ENCODE measurements around the gene FOXP4. TPM values are rescaled to one million over a fixed set of nuclear protein-coding genes. Genes with fewer than 3 reads are reported as not detected.

The FOXP4 gene
- total RNA-seq, 1 donor from 2014 or later, result 22.4 TPM

DNA sequence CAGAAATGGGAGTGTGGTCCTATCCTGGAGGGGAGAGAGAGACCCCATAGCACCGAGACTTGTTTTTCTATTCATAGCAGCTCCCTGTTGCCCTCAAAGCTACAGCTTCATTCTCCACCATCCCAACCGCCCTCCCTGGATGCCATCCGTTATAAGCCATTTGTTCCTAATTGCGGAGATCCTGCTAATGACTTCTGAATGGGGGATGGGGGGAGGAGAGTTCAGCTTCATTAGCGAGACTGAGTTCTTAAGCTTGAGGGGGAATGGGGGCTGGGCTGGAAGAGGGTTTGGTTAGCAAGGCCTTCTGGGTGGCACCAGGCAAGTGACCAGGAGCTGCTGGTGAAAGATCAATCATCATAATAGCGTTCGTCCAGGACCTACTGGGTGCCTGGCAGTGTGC, 27.1 kb downstream of the FOXP4 start:
- TF ChIP-seq, protein P1, sequence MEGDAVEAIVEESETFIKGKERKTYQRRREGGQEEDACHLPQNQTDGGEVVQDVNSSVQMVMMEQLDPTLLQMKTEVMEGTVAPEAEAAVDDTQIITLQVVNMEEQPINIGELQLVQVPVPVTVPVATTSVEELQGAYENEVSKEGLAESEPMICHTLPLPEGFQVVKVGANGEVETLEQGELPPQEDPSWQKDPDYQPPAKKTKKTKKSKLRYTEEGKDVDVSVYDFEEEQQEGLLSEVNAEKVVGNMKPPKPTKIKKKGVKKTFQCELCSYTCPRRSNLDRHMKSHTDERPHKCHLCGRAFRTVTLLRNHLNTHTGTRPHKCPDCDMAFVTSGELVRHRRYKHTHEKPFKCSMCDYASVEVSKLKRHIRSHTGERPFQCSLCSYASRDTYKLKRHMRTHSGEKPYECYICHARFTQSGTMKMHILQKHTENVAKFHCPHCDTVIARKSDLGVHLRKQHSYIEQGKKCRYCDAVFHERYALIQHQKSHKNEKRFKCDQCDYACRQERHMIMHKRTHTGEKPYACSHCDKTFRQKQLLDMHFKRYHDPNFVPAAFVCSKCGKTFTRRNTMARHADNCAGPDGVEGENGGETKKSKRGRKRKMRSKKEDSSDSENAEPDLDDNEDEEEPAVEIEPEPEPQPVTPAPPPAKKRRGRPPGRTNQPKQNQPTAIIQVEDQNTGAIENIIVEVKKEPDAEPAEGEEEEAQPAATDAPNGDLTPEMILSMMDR (IDR thresholded peaks at IDR 0.05; ENCODE audit: insufficient read depth, low read length, poor library complexity, severe bottlenecking), result no peak
- no peak for DNase-seq (ENCODE audit: low read depth)

DNA sequence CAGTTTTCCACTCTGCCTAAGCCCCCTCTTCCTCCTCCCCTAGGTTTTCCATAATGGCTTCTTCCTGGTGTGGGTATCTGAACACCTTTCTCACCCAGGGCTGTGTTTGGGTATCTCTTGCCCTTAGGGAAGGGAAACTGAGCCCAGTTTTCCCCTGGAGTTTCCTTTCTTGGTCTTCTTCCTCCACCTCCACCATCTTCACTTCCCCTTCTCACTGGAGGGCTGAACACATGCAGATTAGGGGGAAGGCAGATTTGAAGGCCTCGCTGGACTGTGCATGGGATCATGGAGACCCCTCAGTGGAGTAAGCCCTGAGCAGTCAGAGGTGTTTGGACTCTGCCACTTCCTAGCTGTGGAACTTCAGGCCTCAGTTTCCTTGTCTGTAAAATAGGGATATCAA, 27.8 kb downstream of the FOXP4 start:
- Histone ChIP-seq H3K4me3 (ENCODE audit: low read depth, low read length) (no peak overlapping the region), H3K36me3 (ENCODE audit: control insufficient read depth, insufficient read depth, low read length) (no peaks in the 10 kb centered on the region), H3K27me3 (ENCODE audit: control insufficient read depth, insufficient read depth, low read length) (no peaks in the 10 kb centered on the region)
- TF ChIP-seq, protein P1 (IDR thresholded peaks at IDR 0.05; ENCODE audit: insufficient read depth, low read length, poor library complexity, severe bottlenecking), result no peak
- DNase-seq (ENCODE audit: low read depth), result no peak

More for the DNA sequence above, 27.1 kb downstream of the FOXP4 start:
- no peak overlapping the region for H3K4me3 ChIP-seq (ENCODE audit: low read depth, low read length)
- no peaks in the 10 kb centered on the region for H3K27me3 ChIP-seq (ENCODE audit: control insufficient read depth, insufficient read depth, low read length)
- H3K36me3 ChIP-seq (ENCODE audit: control insufficient read depth, insufficient read depth, low read length), result no peaks in the 10 kb centered on the region

DNA sequence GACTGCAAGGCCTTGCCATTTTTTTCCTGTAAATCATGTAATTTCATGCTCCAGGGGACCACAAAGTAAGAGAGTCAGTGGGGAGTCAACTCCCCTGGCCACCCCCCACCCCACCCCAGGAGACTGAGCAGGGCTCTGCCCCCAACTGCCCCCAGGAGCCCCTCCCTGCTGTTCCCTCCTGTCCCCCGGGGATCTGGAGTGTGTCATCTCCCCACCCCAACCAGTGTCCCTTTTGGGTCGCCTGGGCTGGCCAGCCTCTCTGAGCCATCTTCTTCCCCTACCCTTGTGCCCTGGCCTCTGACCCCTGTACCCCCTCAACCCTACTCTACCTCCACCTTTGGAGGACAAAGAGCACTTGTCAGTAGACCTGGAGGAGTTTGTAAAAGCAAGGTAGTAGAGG, 29.4 kb downstream of the FOXP4 start:
- TF ChIP-seq, protein P1 (IDR thresholded peaks at IDR 0.05; ENCODE audit: insufficient read depth, low read length, poor library complexity, severe bottlenecking), result no peak
- no peaks in the 10 kb centered on the region for H3K27me3 ChIP-seq (ENCODE audit: control insufficient read depth, insufficient read depth, low read length)
- no peak overlapping the region for H3K4me3 ChIP-seq (ENCODE audit: low read depth, low read length)
- no peaks in the 10 kb centered on the region for H3K36me3 ChIP-seq (ENCODE audit: control insufficient read depth, insufficient read depth, low read length)
- no peak for DNase-seq (ENCODE audit: low read depth)

DNA sequence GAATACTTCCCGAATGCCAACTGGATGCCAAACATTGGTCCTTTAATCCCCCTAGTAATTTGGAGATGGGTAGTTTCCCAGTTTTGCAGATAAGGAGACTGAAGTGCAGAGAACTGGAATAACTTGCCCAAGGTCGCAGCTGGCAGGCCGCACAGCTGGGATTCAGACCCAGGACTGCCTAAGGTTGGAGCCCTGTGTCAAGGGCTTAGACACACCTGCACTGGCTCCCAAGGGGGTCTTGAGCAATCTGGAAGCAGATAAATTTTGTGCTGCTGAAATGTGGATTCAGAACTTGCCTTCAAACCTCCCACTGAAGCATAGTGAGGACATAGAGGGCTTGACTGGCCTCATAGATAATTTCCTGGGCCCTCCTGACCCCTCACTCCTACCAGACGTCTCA, 30.5 kb downstream of the FOXP4 start:
- DNase-seq (ENCODE audit: low read depth), result no peak
- Histone ChIP-seq H3K36me3 (ENCODE audit: control insufficient read depth, insufficient read depth, low read length) (no peaks in the 10 kb centered on the region), H3K27me3 (ENCODE audit: control insufficient read depth, insufficient read depth, low read length) (no peaks in the 10 kb centered on the region), H3K4me3 (ENCODE audit: low read depth, low read length) (no peak overlapping the region)
- TF ChIP-seq, protein P1 (IDR thresholded peaks at IDR 0.05; ENCODE audit: insufficient read depth, low read length, poor library complexity, severe bottlenecking), result no peak

DNA sequence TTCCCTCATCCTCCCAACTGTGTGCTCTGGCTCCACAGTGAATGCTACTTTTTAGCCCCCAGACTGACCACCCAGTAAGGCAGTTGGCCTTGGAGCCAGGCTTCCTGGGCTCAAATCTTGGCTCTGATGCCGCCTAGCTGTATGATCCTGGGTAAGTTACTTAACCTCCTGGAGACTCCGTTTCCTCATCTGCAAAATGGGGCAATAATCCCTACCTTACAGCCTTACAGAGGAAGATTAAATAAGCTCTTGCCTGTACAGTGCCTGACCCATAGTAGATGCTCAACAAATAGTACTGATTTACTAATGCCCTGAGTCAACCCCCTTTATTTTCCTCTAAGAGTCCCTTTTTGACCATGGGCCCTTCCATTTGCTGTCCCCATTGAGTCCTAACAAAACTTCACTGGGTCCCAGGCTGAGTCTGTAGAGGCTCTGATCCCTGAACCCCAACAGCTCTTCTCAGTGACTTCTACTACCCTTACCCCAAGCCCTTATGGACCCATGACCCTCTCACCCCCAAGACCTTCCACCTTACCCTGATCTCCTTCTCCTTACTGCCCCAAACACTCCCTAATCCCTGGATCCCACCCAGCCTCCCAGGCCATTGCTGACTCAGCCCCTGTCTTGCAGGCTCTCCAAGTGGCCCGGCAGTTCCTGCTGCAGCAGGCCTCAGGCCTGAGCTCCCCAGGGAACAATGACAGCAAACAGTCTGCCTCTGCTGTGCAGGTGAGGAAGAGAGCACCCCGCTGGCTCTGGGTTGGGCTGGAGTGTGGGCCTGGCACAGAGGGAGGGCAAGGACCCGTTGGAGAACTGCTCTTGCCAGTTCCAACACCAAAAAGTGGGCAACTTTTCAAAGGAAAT, 31.4 kb downstream of the FOXP4 start:
- no peak overlapping the region for H3K4me3 ChIP-seq (ENCODE audit: low read depth, low read length)
- no peaks in the 10 kb centered on the region for H3K27me3 ChIP-seq (ENCODE audit: control insufficient read depth, insufficient read depth, low read length)
- TF ChIP-seq, protein P1 (IDR thresholded peaks at IDR 0.05; ENCODE audit: insufficient read depth, low read length, poor library complexity, severe bottlenecking), result no peak
- H3K36me3 ChIP-seq (ENCODE audit: control insufficient read depth, insufficient read depth, low read length), result no peaks in the 10 kb centered on the region
- no peak for DNase-seq (ENCODE audit: low read depth)
